DOHH2 (cell line): ENCODE results near the gene ARHGAP4.

Source experiments
- H3F3A ChIP-seq: fragments of 200-600 bp; sonication (generic), shearing (Covaris generic); 2 replicates; pipeline ENCODE4 v1.6.0; 2016; ENCODE audit warnings: antibody characterized with exemption, mild to moderate bottlenecking; ENCODE audit not compliant: control insufficient read depth, insufficient read depth
- H3K27ac ChIP-seq: fragments of 200-600 bp; sonication (generic); 2 replicates; pipeline ENCODE4 v1.5.1; 2014; ENCODE audit warnings: low read depth, mild to moderate bottlenecking, low read length, moderate library complexity
- H3K27me3 ChIP-seq: fragments of 200-600 bp; sonication (generic); 2 replicates; pipeline ENCODE4 v1.6.1; 2014; ENCODE audit warnings: mild to moderate bottlenecking, low read length, mixed read lengths; ENCODE audit not compliant: control insufficient read depth
- H3K36me3 ChIP-seq: fragments of 200-600 bp; sonication (generic); 2 replicates; pipeline ENCODE4 v1.6.1; 2014; ENCODE audit warnings: mild to moderate bottlenecking, low read length, moderate library complexity, mixed read lengths; ENCODE audit not compliant: control insufficient read depth
- H3K4me1 ChIP-seq: fragments of 200-600 bp; sonication (generic); 2 replicates; pipeline ENCODE4 v1.6.1; 2014; ENCODE audit warnings: mild to moderate bottlenecking, low read length, mixed read lengths; ENCODE audit not compliant: control insufficient read depth
- H3K4me2 ChIP-seq: fragments of 200-600 bp; sonication (generic); 2 replicates; pipeline ENCODE4 v1.6.0; 2014; ENCODE audit warnings: mild to moderate bottlenecking, low read length, moderate library complexity
- H3K4me3 ChIP-seq: fragments of 200-600 bp; sonication (generic); 2 replicates; pipeline ENCODE4 v1.5.1; 2014; ENCODE audit warnings: mild to moderate bottlenecking, low read length, mixed read lengths
- H3K79me2 ChIP-seq: fragments of 200-600 bp; sonication (generic); 2 replicates; pipeline ENCODE4 v1.6.1; 2014; ENCODE audit warnings: mild to moderate bottlenecking, low read length, mixed read lengths; ENCODE audit not compliant: control insufficient read depth
- H3K9me2 ChIP-seq: fragments of 200-600 bp; sonication (generic); replicated peaks from 2 replicates; pipeline ENCODE4 v1.6.1; 2014; ENCODE audit warnings: mild to moderate bottlenecking, low read length, mixed read lengths; ENCODE audit not compliant: control insufficient read depth
- H3K9me3 ChIP-seq: fragments of 200-600 bp; sonication (generic); 2 replicates; pipeline ENCODE4 v1.6.1; 2014; ENCODE audit warnings: antibody characterized with exemption, low read length, mixed read lengths; ENCODE audit not compliant: control insufficient read depth, insufficient read depth
- H4K20me1 ChIP-seq: fragments of 200-600 bp; sonication (generic); 2 replicates; pipeline ENCODE4 v1.6.0; 2014; ENCODE audit warnings: low read depth, mild to moderate bottlenecking, antibody characterized with exemption, low read length, moderate library complexity; ENCODE audit not compliant: control insufficient read depth, insufficient read depth
- CTCF ChIP-seq: fragments of 200-600 bp; sonication (generic); IDR thresholded peaks from one replicate; pipeline ENCODE4 v1.5.1; 2014; ENCODE audit warnings: antibody characterized with exemption, mild to moderate bottlenecking, low read depth, low read length; ENCODE audit not compliant: poor library complexity, severe bottlenecking
- EZH2phosphoT487 ChIP-seq: fragments of 200-600 bp; sonication (generic); IDR thresholded peaks from 2 replicates; pipeline ENCODE4 v1.6.1; 2017; ENCODE audit warnings: borderline replicate concordance, mild to moderate bottlenecking, antibody characterized with exemption, low read length, moderate library complexity, mixed read lengths

ARHGAP4 gene

GRCh38 chrX:153886915-153887314 is 39.1 kb downstream of the ARHGAP4 start:
- peaks cover 40% of the 10 kb centered on the region for H3K27me3 ChIP-seq
- no peaks in the 10 kb centered on the region for H3K9me3 ChIP-seq
- H3K9me2 ChIP-seq, result no peaks in the 10 kb centered on the region
- H3K36me3 ChIP-seq, result no peaks in the 10 kb centered on the region
- H3K27ac ChIP-seq, result no peak overlapping the region
- no peaks in the 10 kb centered on the region for H3F3A ChIP-seq
- no peak for TF ChIP-seq EZH2phosphoT487
- no peak for TF ChIP-seq CTCF
- H3K79me2 ChIP-seq, result no peaks in the 10 kb centered on the region
- no peaks in the 10 kb centered on the region for H4K20me1 ChIP-seq
- no peak overlapping the region for H3K4me2 ChIP-seq
- no peak overlapping the region for H3K4me3 ChIP-seq
- peaks cover 18% of the 10 kb centered on the region for H3K4me1 ChIP-seq

GRCh38 chrX:153885968-153886903 is 39.8 kb downstream of the ARHGAP4 start, which contains the start of gene L1CAM:
TSS of gene L1CAM (minus strand) at chrX:153886173. CDS start at chrX:153875836, 10,337 bp downstream.
- TF ChIP-seq CTCF, result no peak
- no peak for TF ChIP-seq EZH2phosphoT487
- Histone ChIP-seq H3K9me2 (no peaks in the 10 kb centered on the region), H3F3A (no peaks in the 10 kb centered on the region), H3K27me3 (peaks cover 40% of the 10 kb centered on the region), H4K20me1 (no peaks in the 10 kb centered on the region), H3K36me3 (no peaks in the 10 kb centered on the region), H3K4me1 (peaks cover 17% of the 10 kb centered on the region), H3K4me3 (no peak within 1 kb of the TSS), H3K9me3 (no peaks in the 10 kb centered on the region), H3K79me2 (no peaks in the 10 kb centered on the region), H3K27ac (no peak within 1 kb of the TSS), H3K4me2 (peak within 1 kb of the TSS; percentile 31; the same call in 1 of the 2 replicates)

GRCh38 chrX:153885208-153885787 is 40.8 kb downstream of the ARHGAP4 start:
- Histone ChIP-seq H3K36me3 (no peaks in the 10 kb centered on the region), H3K4me1 (peaks cover 17% of the 10 kb centered on the region), H3K27me3 (peaks cover 38% of the 10 kb centered on the region), H3K9me3 (no peaks in the 10 kb centered on the region), H3K4me2 (peak overlapping the region; percentile 31; the same call in 1 of the 2 replicates), H3K9me2 (no peaks in the 10 kb centered on the region), H4K20me1 (no peaks in the 10 kb centered on the region), H3K27ac (no peak overlapping the region), H3K4me3 (no peak overlapping the region), H3F3A (no peaks in the 10 kb centered on the region), H3K79me2 (no peaks in the 10 kb centered on the region)
- TF ChIP-seq CTCF, result no peak
- TF ChIP-seq EZH2phosphoT487, result no peak
